ENCODE measurements around the gene PBLD.

The PBLD gene

DNA sequence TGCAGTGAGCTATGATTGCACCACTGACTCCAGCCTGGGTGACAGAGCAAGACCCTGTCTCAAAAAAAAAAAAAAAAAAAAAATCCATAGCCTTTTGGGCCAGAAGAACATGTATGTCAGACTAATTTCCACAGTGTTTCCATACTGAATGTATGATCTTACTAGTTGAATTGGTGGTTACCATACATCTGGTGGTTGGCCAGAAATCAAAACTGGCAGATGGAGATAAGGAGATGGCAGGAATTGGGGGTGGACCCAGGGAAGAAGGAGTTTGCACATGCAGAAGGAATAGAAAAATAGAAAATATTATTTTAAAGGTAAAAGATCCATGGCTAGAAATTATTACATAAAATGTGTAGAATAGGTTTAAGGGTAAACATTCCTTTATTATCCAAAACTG lies 97.1 kb downstream of the PBLD start:
- H3K9me2 ChIP-seq (replicated peaks; ENCODE audit: insufficient read depth, low read length): no peaks in the 10 kb centered on the region
- no peak for DNase-seq
- H2AFZ ChIP-seq (ENCODE audit: low read length): no peak overlapping the region
- no peak overlapping the region for H3K27ac ChIP-seq (ENCODE audit: low read length)
- H3F3A ChIP-seq (ENCODE audit: insufficient read depth, low read length): peaks cover 12% of the 10 kb centered on the region
- H3K36me3 ChIP-seq (replicated peaks; ENCODE audit: insufficient read depth, low read length): no peaks in the 10 kb centered on the region
- no peaks in the 10 kb centered on the region for H3K79me2 ChIP-seq (ENCODE audit: low read length)
- H3K4me1 ChIP-seq (ENCODE audit: low read length): peaks cover 19% of the 10 kb centered on the region
- TF ChIP-seq EZH2phosphoT487 (IDR thresholded peaks at IDR 0.05; ENCODE audit: low read length) (no peak), EZH2 (optimal IDR thresholded peaks at IDR 0.05; ENCODE audit: low read depth, low read length) (no peak)
- TF ChIP-seq, protein P1, sequence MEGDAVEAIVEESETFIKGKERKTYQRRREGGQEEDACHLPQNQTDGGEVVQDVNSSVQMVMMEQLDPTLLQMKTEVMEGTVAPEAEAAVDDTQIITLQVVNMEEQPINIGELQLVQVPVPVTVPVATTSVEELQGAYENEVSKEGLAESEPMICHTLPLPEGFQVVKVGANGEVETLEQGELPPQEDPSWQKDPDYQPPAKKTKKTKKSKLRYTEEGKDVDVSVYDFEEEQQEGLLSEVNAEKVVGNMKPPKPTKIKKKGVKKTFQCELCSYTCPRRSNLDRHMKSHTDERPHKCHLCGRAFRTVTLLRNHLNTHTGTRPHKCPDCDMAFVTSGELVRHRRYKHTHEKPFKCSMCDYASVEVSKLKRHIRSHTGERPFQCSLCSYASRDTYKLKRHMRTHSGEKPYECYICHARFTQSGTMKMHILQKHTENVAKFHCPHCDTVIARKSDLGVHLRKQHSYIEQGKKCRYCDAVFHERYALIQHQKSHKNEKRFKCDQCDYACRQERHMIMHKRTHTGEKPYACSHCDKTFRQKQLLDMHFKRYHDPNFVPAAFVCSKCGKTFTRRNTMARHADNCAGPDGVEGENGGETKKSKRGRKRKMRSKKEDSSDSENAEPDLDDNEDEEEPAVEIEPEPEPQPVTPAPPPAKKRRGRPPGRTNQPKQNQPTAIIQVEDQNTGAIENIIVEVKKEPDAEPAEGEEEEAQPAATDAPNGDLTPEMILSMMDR (IDR thresholded peaks at IDR 0.05; ENCODE audit: low read length): no peak
- no peak overlapping the region for H3K4me3 ChIP-seq (ENCODE audit: low read length)
- no peaks in the 10 kb centered on the region for H3K9me3 ChIP-seq (replicated peaks; ENCODE audit: insufficient read depth, low read length)
- no peak overlapping the region for H3K9ac ChIP-seq (ENCODE audit: low read length)
- H3K4me2 ChIP-seq (ENCODE audit: low read depth, low read length): no peak overlapping the region
- H4K20me1 ChIP-seq (ENCODE audit: insufficient read depth, low read length): no peaks in the 10 kb centered on the region
- 0 out of 2 replicates have a peak, but pooled peaks cover 4% of the 10 kb centered on the region for H3K27me3 ChIP-seq (replicated peaks; ENCODE audit: insufficient read depth, low read length)

DNA sequence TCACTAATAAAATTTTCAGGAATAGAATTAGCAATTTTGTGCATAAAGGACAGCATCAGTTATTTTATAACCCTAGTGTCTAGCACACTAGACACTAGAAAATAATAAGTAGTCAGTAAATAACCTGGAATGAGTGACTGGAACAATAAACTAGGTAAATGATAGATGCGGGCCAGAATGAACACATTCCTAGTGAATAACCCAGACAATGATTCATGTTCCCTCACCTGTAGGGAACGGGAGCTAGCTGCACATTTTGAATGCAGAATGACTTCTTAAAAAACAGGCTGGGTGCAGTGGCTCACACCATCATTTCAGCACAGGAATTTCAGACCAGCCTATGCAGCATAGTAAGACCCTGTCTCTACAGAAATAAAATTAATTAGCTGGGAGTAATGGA lies 97.6 kb downstream of the PBLD start:
- H3K27ac ChIP-seq (ENCODE audit: low read length): no peak overlapping the region
- peaks cover 17% of the 10 kb centered on the region for H3K4me1 ChIP-seq (ENCODE audit: low read length)
- no peaks in the 10 kb centered on the region for H3K79me2 ChIP-seq (ENCODE audit: low read length)
- no peak overlapping the region for H3K4me2 ChIP-seq (ENCODE audit: low read depth, low read length)
- no peak overlapping the region for H3K9ac ChIP-seq (ENCODE audit: low read length)
- H3K27me3 ChIP-seq (replicated peaks; ENCODE audit: insufficient read depth, low read length): 0 out of 2 replicates have a peak, but pooled peaks cover 4% of the 10 kb centered on the region
- no peak overlapping the region for H3K4me3 ChIP-seq (ENCODE audit: low read length)
- peaks cover 12% of the 10 kb centered on the region for H3F3A ChIP-seq (ENCODE audit: insufficient read depth, low read length)
- H3K36me3 ChIP-seq (replicated peaks; ENCODE audit: insufficient read depth, low read length): no peaks in the 10 kb centered on the region
- no peak overlapping the region for H2AFZ ChIP-seq (ENCODE audit: low read length)
- H3K9me2 ChIP-seq (replicated peaks; ENCODE audit: insufficient read depth, low read length): no peaks in the 10 kb centered on the region
- no peaks in the 10 kb centered on the region for H4K20me1 ChIP-seq (ENCODE audit: insufficient read depth, low read length)
- H3K9me3 ChIP-seq (replicated peaks; ENCODE audit: insufficient read depth, low read length): no peaks in the 10 kb centered on the region
- DNase-seq: no peak
- TF ChIP-seq, protein P1 (IDR thresholded peaks at IDR 0.05; ENCODE audit: low read length): no peak
- TF ChIP-seq EZH2 (optimal IDR thresholded peaks at IDR 0.05; ENCODE audit: low read depth, low read length) (no peak), EZH2phosphoT487 (IDR thresholded peaks at IDR 0.05; ENCODE audit: low read length) (no peak)

DNA sequence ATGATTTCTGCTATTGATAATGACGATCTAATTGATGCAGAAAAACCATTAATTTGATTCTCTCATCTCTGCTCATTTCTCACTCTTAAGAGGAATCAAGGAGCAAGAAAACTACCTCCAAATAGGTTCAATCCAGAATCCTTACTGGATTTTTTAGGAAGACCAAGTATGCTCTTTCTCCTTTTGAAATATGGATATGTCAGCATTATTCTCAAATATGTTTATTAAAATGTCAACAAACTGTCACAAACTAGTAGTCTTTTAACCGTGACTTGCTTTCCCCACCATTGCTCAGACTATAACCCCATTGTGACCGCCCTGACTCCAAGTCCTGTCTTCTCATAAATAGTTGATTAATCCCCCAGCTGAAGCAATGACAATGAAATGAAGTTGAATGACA lies 99.7 kb downstream of the PBLD start:
- H3K9me3 ChIP-seq (replicated peaks; ENCODE audit: insufficient read depth, low read length): no peaks in the 10 kb centered on the region
- DNase-seq: no peak

More for the DNA sequence above, 99.7 kb downstream of the PBLD start:
- no peaks in the 10 kb centered on the region for H3K36me3 ChIP-seq (replicated peaks; ENCODE audit: insufficient read depth, low read length)
- H3K9me2 ChIP-seq (replicated peaks; ENCODE audit: insufficient read depth, low read length): no peaks in the 10 kb centered on the region
- H3K27me3 ChIP-seq (replicated peaks; ENCODE audit: insufficient read depth, low read length): 0 out of 2 replicates have a peak, but pooled peaks cover 4% of the 10 kb centered on the region
- H3K9ac ChIP-seq (ENCODE audit: low read length): no peak overlapping the region
- peaks cover 5% of the 10 kb centered on the region; the same call in 1 of the 2 replicates for H3K4me1 ChIP-seq (ENCODE audit: low read length)
- no peaks in the 10 kb centered on the region for H3K79me2 ChIP-seq (ENCODE audit: low read length)
- H3F3A ChIP-seq (ENCODE audit: insufficient read depth, low read length): 0 out of 2 replicates have a peak, but pooled peaks cover 2% of the 10 kb centered on the region
- no peak overlapping the region for H3K4me3 ChIP-seq (ENCODE audit: low read length)
- no peak for TF ChIP-seq EZH2phosphoT487 (IDR thresholded peaks at IDR 0.05; ENCODE audit: low read length)
- TF ChIP-seq, protein P1 (IDR thresholded peaks at IDR 0.05; ENCODE audit: low read length): no peak
- no peak overlapping the region for H3K27ac ChIP-seq (ENCODE audit: low read length)
- H4K20me1 ChIP-seq (ENCODE audit: insufficient read depth, low read length): no peaks in the 10 kb centered on the region
- H3K4me2 ChIP-seq (ENCODE audit: low read depth, low read length): no peak overlapping the region
- no peak overlapping the region for H2AFZ ChIP-seq (ENCODE audit: low read length)
